Activated CD8-positive, alpha-beta memory T cell treated with anti-CD3 and anti-CD28 coated beads for 4 hours (primary cell): ENCODE data around the gene FOXF2.

Experiments used
- DNase-seq, 2 donors: peaks; one replicate each; pipeline ENCODE4 v3.0.0-alpha.2; 2020; ENCODE audit warnings: low read depth in 2 of 2

Gene FOXF2

GRCh38 chr6:1390946-1391799, 1.8 kb downstream of the FOXF2 start:
- DNase-seq, result no peak

- DNase-seq, result no peak
These were observed 2.5 kb downstream of the FOXF2 start for GRCh38 chr6:1391800-1392309.

GRCh38 chr6:1392813-1393640, 3.7 kb downstream of the FOXF2 start:
- no peak for DNase-seq

- no peak for DNase-seq
These were observed 4.4 kb downstream of the FOXF2 start for GRCh38 chr6:1393641-1394283.

- DNase-seq, result no peak
These were observed 5.4 kb downstream of the FOXF2 start for GRCh38 chr6:1394514-1395463.

GRCh38 chr6:1395506-1395905, 6.1 kb downstream of the FOXF2 start:
- DNase-seq, result no peak

GRCh38 chr6:1395941-1396908, 6.8 kb downstream of the FOXF2 start:
- no peak for DNase-seq

GRCh38 chr6:1396952-1397868, 7.8 kb downstream of the FOXF2 start:
- peak; percentile 42 to 43 for DNase-seq

GRCh38 chr6:1399085-1399780, 9.9 kb downstream of the FOXF2 start:
- no peak for DNase-seq

GRCh38 chr6:1400126-1400850, 10.9 kb downstream of the FOXF2 start:
- no peak for DNase-seq

GRCh38 chr6:1402369-1402768, 13.0 kb downstream of the FOXF2 start:
- no peak for DNase-seq

GRCh38 chr6:1402868-1403267, 13.5 kb downstream of the FOXF2 start:
- no peak for DNase-seq

- DNase-seq, result no peak
These were observed 14.7 kb downstream of the FOXF2 start for GRCh38 chr6:1403851-1404712.

- no peak for DNase-seq
These were observed 15.3 kb downstream of the FOXF2 start for GRCh38 chr6:1404713-1405098.

- DNase-seq, result no peak
These were observed 15.8 kb downstream of the FOXF2 start for GRCh38 chr6:1405221-1405620.

- DNase-seq, result no peak
These were observed 17.1 kb downstream of the FOXF2 start for GRCh38 chr6:1406306-1407072.
